PC-9 (cell line): ENCODE data around the gene SHANK3. TPM values are rescaled to one million over a fixed set of nuclear protein-coding genes. Genes with fewer than 3 reads are reported as not detected.
"Not testable (repeated sequence)": the region's sequence is repeated elsewhere in the genome, so short reads cannot be mapped to it uniquely, and the experiment has no call there.

Experiments used
- BruUV-seq: library from RNA; stranded (reverse); fragments of 400-500 nt; replicated peaks from 2 replicates; lab custom pipeline; 2021; lab: Mats Ljungman, UMichigan
- CTCF ChIA-PET: fragments of 300-600 bp; sonication (Branson Sonifier 250); formaldehyde crosslinking; loops from one replicate; lab custom pipeline; 2022; ENCODE audit warnings: antibody characterized with exemption; lab: Charles Lee
- POLR2A ChIA-PET: fragments of 300-600 bp; sonication (Branson Sonifier 250); formaldehyde crosslinking; loops from one replicate; lab custom pipeline; 2022; ENCODE audit warnings: antibody characterized with exemption; ENCODE audit not compliant: unreplicated experiment; lab: Charles Lee
- DNase-seq, 2 experiments: peaks; one replicate each; pipeline versions ENCODE4 v3.0.0 to v3.0.0-alpha.2; 2015 to 2022; ENCODE audit warnings: mixed read lengths in 1 of 2
- H2AFZ ChIP-seq: fragments of 200-600 bp; sonication (generic); 2 replicates; pipeline ENCODE4 v1.8.1; 2017; ENCODE audit warnings: antibody characterized with exemption
- H3F3A ChIP-seq: fragments of 200-600 bp; sonication (generic); 2 replicates; pipeline ENCODE4 v1.8.1; 2017; ENCODE audit warnings: antibody characterized with exemption, mild to moderate bottlenecking, low read depth; ENCODE audit not compliant: insufficient read depth
- H3K27ac ChIP-seq: fragments of 200-600 bp; sonication (generic); 2 replicates; pipeline ENCODE4 v1.6.1; 2016; ENCODE audit warnings: mixed run types
- H3K27me3 ChIP-seq: fragments of 200-600 bp; sonication (generic); 2 replicates; pipeline ENCODE4 v1.6.1; 2016; ENCODE audit warnings: low read depth, mixed run types; ENCODE audit not compliant: insufficient read depth
- H3K36me3 ChIP-seq: fragments of 200-600 bp; sonication (generic); 2 replicates; pipeline ENCODE4 v1.6.1; 2016; ENCODE audit warnings: low read depth, mixed run types
- H3K4me1 ChIP-seq: fragments of 200-600 bp; sonication (generic); replicated peaks from 2 replicates; pipeline ENCODE4 v1.6.1; 2016; ENCODE audit warnings: mixed run types; ENCODE audit not compliant: insufficient read depth
- H3K4me2 ChIP-seq: fragments of 200-600 bp; sonication (generic); 2 replicates; pipeline ENCODE4 v1.6.1; 2017; ENCODE audit warnings: mixed run types
- H3K4me3 ChIP-seq: fragments of 200-600 bp; sonication (generic); 2 replicates; pipeline ENCODE4 v1.6.1; 2016; ENCODE audit warnings: mixed run types
- H3K79me2 ChIP-seq: fragments of 200-600 bp; sonication (generic); 2 replicates; pipeline ENCODE4 v1.6.1; 2017; ENCODE audit warnings: low read depth, mixed run types
- H3K9me2 ChIP-seq: fragments of 200-600 bp; sonication (generic); 2 replicates; pipeline ENCODE4 v1.8.1; 2017; ENCODE audit warnings: mild to moderate bottlenecking; ENCODE audit not compliant: insufficient read depth
- H3K9me3 ChIP-seq: fragments of 200-600 bp; sonication (generic); 2 replicates; pipeline ENCODE4 v1.8.1; 2016; ENCODE audit warnings: low read depth; ENCODE audit not compliant: insufficient read depth
- H4K20me1 ChIP-seq: fragments of 200-600 bp; sonication (generic); 2 replicates; pipeline ENCODE4 v1.8.1; 2017; ENCODE audit not compliant: insufficient read depth
- CTCF ChIP-seq: fragments of 200-600 bp; sonication (generic); conservative IDR thresholded peaks from 2 replicates; pipeline ENCODE4 v1.6.1; 2017; ENCODE audit warnings: mixed run types, antibody characterized with exemption, mild to moderate bottlenecking, moderate library complexity
- EZH2 ChIP-seq: fragments of 200-600 bp; sonication (generic); IDR thresholded peaks from 2 replicates; pipeline ENCODE4 v1.8.0; 2017; ENCODE audit warnings: antibody characterized with exemption, low read depth
- intact Hi-C: fragments of 100-400 bp; cut with micrococcal nuclease; formaldehyde crosslinking; loops from one replicate; pipeline ENCODE4 v1.10.0; 2022; ENCODE audit not compliant: unreplicated experiment
- total RNA-seq: library from RNA; stranded (reverse); gene quantifications from 2 replicates; pipeline ENCODE4 v1.2.3, GENCODE V29; 2021

The SHANK3 gene
- total RNA-seq, 1 experiment from 2014 or later, result 5.8 TPM

- Histone ChIP-seq H3K4me2 (peak overlapping the region; percentile 70), H3K4me3 (no peak overlapping the region), H3K27me3 (no peaks in the 10 kb centered on the region), H3K27ac (peak overlapping the region; percentile 83; the same call in 1 of the 2 replicates), H3K9me3 (no peaks in the 10 kb centered on the region), H3K9me2 (no peaks in the 10 kb centered on the region), H3K36me3 (no peaks in the 10 kb centered on the region), H2AFZ (no peak overlapping the region), H3F3A (peaks cover 30% of the 10 kb centered on the region), H4K20me1 (no peaks in the 10 kb centered on the region), H3K4me1 (peaks cover 39% of the 10 kb centered on the region), H3K79me2 (no peaks in the 10 kb centered on the region)
- DNase-seq, result peak in 1 of 2 experiments; percentile 29
- intact Hi-C loops, result no loop called here
- ChIA-PET CTCF (interaction anchor here (0.5 kb wide), 1 partner anchor 51 kb away, joined by 10 read pairs; no protein-coding TSS in a partner anchor), POLR2A (no interaction called here)
- TF ChIP-seq EZH2, result no peak
- no peak for TF ChIP-seq CTCF
- BruUV-seq, result no TSS peak
Observed at GRCh38 chr22:50657925-50658324, 14.7 kb upstream of the SHANK3 start.

GRCh38 chr22:50659711-50660110 is 12.9 kb upstream of the SHANK3 start:
- H3K4me2 ChIP-seq, H3K4me3 ChIP-seq, H3K9me3 ChIP-seq, H3K9me2 ChIP-seq, BruUV-seq, H3K27ac ChIP-seq, H2AFZ ChIP-seq, H3K27me3 ChIP-seq, H3K79me2 ChIP-seq, intact Hi-C loops, H3K36me3 ChIP-seq, CTCF ChIA-PET, POLR2A ChIA-PET, H4K20me1 ChIP-seq: not testable (repeated sequence)
- Histone ChIP-seq H3F3A (peaks cover 30% of the 10 kb centered on the region), H3K4me1 (peaks cover 37% of the 10 kb centered on the region)
- peak in 1 of 2 experiments; percentile 32 for DNase-seq

- Histone ChIP-seq H3K4me2 (no peak overlapping the region), H2AFZ (no peak overlapping the region), H3K79me2 (no peaks in the 10 kb centered on the region), H3K4me3 (no peak overlapping the region), H3K27ac (0 out of 2 replicates have a peak overlapping the region, but pooled peaks have one; percentile 1), H3F3A (peaks cover 24% of the 10 kb centered on the region), H4K20me1 (no peaks in the 10 kb centered on the region), H3K9me3 (no peaks in the 10 kb centered on the region), H3K27me3 (no peaks in the 10 kb centered on the region), H3K9me2 (no peaks in the 10 kb centered on the region), H3K36me3 (no peaks in the 10 kb centered on the region), H3K4me1 (peaks cover 31% of the 10 kb centered on the region)
- DNase-seq, result peak in 1 of 2 experiments; percentile 27
- no TSS peak for BruUV-seq
- intact Hi-C loops, result no loop called here
- ChIA-PET POLR2A (no interaction called here), CTCF (no interaction called here)
- TF ChIP-seq EZH2 (no peak), CTCF (no peak)
Observed at GRCh38 chr22:50660306-50660705, 12.3 kb upstream of the SHANK3 start.

DNA sequence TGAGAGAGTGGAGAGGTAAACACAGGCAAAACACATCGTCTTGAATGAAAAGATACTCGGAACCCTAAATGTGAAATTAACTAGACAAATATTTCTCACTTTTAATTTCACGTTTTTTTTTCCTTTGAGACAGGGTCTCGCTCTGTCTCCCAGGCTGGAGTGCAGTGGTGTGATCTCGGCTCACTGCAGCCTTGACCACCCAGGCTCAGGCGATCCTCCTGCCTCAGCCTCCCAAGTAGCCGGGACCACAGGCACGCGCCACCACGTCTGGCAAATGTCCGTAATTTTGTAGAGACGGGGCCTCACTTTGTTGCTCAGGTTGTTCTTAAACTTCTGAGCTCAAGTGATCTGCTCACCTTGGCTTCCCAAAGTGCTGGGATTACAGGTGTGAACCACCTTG is 7.4 kb upstream of the SHANK3 start:
- no peaks in the 10 kb centered on the region for H3K4me1 ChIP-seq
- H3K9me3 ChIP-seq, result no peaks in the 10 kb centered on the region
- ChIA-PET POLR2A (no interaction called here), CTCF (no interaction called here)
- H3F3A ChIP-seq, result peaks cover 25% of the 10 kb centered on the region
- H4K20me1 ChIP-seq, result no peaks in the 10 kb centered on the region
- H2AFZ ChIP-seq, result no peak overlapping the region
- BruUV-seq, result no TSS peak
- intact Hi-C loops, result no loop called here
- no peaks in the 10 kb centered on the region for H3K36me3 ChIP-seq
- no peak overlapping the region for H3K4me2 ChIP-seq
- DNase-seq, result peak in 1 of 2 experiments; percentile 3
- no peaks in the 10 kb centered on the region for H3K27me3 ChIP-seq
- no peaks in the 10 kb centered on the region for H3K9me2 ChIP-seq
- TF ChIP-seq CTCF (no peak), EZH2 (no peak)
- H3K79me2 ChIP-seq, result no peaks in the 10 kb centered on the region
- H3K4me3 ChIP-seq, result no peak overlapping the region
- H3K27ac ChIP-seq, result no peak overlapping the region
